ENCODE data around the gene STK32A. TPM values are rescaled to one million over a fixed set of nuclear protein-coding genes. Genes with fewer than 3 reads are reported as not detected.

The STK32A gene
- total RNA-seq, 1 experiment from 2014 or later, result 1.2 TPM

DNA sequence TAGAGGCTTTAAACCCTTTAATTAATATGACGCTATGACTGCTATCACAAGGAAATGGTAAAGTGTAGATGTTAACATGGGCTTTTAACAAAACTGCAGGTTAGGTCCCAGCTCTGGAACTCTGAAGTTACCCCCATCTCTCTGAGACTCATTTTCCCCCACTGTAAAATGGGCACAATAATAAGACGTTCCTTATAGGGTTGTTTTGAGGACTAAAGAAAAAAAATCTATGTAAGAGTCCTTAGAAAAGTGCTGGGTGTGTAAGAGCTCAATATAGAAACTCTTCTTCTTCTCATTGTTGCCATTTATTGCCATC lies 45.8 kb upstream of the STK32A start:
- ChIA-PET POLR2A (no interaction called here), RAD21 (ENCODE audit: low non-redundant PET in 1 of 2, low total read pairs in 2 of 2, uncharacterized antibody in 2 of 2, unreplicated experiment in 2 of 2) (interaction anchor here (0.7 to 1.1 kb wide), 11 partner anchors 91 to 656 kb away, joined by 3 to 9 read pairs (median 5); no protein-coding TSS in a partner anchor), CTCF (interaction anchor here (0.6 to 2.4 kb wide), 40 partner anchors 10 to 739 kb away, joined by 3 to 62 read pairs (median 5); no protein-coding TSS in a partner anchor)
- Histone ChIP-seq H3K9me2 (ENCODE audit: insufficient read depth) (no peaks in the 10 kb centered on the region), H2AFZ (ENCODE audit: low read depth, low read length, poor library complexity, severe bottlenecking) (no peak overlapping the region), H3K79me2 (ENCODE audit: insufficient read depth, low read length) (no peaks in the 10 kb centered on the region), H3K4me3 (replicated peaks in 1 of 2; ENCODE audit: low read depth in 1 of 2, low read length in 2 of 2) (no peak overlapping the region), H3K27me3 (ENCODE audit: insufficient read depth, low read length) (peaks cover 6% of the 10 kb centered on the region; the same call in 1 of the 2 replicates), H3K9me3 (ENCODE audit: control insufficient read depth in 1 of 2, insufficient read depth in 1 of 2, low read depth in 1 of 2, low read length in 2 of 2) (no peaks in the 10 kb centered on the region), H3K36me3 (ENCODE audit: control insufficient read depth in 1 of 2, insufficient read depth in 2 of 2, low read length in 2 of 2) (no peaks in the 10 kb centered on the region), H4K20me1 (ENCODE audit: insufficient read depth) (no peaks in the 10 kb centered on the region), H3K4me2 (ENCODE audit: low read length) (peak overlapping the region; percentile 39; the same call in 1 of the 2 replicates), H3K9ac (ENCODE audit: low read length) (no peak overlapping the region), H3K4me1 (ENCODE audit: control insufficient read depth in 1 of 2, insufficient read depth in 2 of 2, low read length in 2 of 2) (no peaks in the 10 kb centered on the region), H3K27ac (ENCODE audit: low read depth, low read length) (no peak overlapping the region)
- ATAC-seq (no peak), DNase-seq (ENCODE audit: low read depth, low spot score) (no peak)
- TF ChIP-seq CBX3 (IDR thresholded peaks at IDR 0.05; ENCODE audit: low read depth) (no peak), SP1 (IDR thresholded peaks at IDR 0.05; ENCODE audit: low read depth) (no peak), ZBTB33 (IDR thresholded peaks at IDR 0.05; ENCODE audit: extremely low read depth, insufficient replicate concordance, low read length) (no peak), ZFX (IDR thresholded peaks at IDR 0.05) (no peak), JUND (IDR thresholded peaks at IDR 0.05) (no peak), SIN3A (IDR thresholded peaks at IDR 0.05; ENCODE audit: low read depth) (no peak), TCF7L2 (IDR thresholded peaks at IDR 0.05; ENCODE audit: borderline replicate concordance, extremely low read depth, insufficient read depth, insufficient read length) (no peak), ELF1 (IDR thresholded peaks at IDR 0.05; ENCODE audit: borderline replicate concordance, low read depth) (no peak), FOSL1 (IDR thresholded peaks at IDR 0.05; ENCODE audit: low read depth) (no peak), ZNF274 (IDR thresholded peaks at IDR 0.05; ENCODE audit: low read depth, low read length) (no peak), EZH2 (IDR thresholded peaks at IDR 0.05) (no peak), POLR2AphosphoS5 (IDR thresholded peaks at IDR 0.05; ENCODE audit: low read depth, low read length) (no peak), CEBPB (IDR thresholded peaks at IDR 0.05; ENCODE audit: low read depth) (no peak), EGR1 (IDR thresholded peaks at IDR 0.05; ENCODE audit: low read depth) (no peak), POLR2A (IDR thresholded peaks at IDR 0.05; ENCODE audit: borderline replicate concordance, extremely low read depth, insufficient read depth, insufficient read length) (no peak), EZH2phosphoT487 (IDR thresholded peaks at IDR 0.05; ENCODE audit: borderline replicate concordance) (no peak), RAD21 (IDR thresholded peaks at IDR 0.05; ENCODE audit: low read depth) (no peak), MAX (IDR thresholded peaks at IDR 0.05) (no peak), SRF (IDR thresholded peaks at IDR 0.05; ENCODE audit: low read depth) (no peak)
- TF ChIP-seq, protein P1, sequence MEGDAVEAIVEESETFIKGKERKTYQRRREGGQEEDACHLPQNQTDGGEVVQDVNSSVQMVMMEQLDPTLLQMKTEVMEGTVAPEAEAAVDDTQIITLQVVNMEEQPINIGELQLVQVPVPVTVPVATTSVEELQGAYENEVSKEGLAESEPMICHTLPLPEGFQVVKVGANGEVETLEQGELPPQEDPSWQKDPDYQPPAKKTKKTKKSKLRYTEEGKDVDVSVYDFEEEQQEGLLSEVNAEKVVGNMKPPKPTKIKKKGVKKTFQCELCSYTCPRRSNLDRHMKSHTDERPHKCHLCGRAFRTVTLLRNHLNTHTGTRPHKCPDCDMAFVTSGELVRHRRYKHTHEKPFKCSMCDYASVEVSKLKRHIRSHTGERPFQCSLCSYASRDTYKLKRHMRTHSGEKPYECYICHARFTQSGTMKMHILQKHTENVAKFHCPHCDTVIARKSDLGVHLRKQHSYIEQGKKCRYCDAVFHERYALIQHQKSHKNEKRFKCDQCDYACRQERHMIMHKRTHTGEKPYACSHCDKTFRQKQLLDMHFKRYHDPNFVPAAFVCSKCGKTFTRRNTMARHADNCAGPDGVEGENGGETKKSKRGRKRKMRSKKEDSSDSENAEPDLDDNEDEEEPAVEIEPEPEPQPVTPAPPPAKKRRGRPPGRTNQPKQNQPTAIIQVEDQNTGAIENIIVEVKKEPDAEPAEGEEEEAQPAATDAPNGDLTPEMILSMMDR (IDR thresholded peaks at IDR 0.05 in 2 of 3, conservative IDR thresholded peaks at IDR 0.05 in 1 of 3; ENCODE audit: borderline replicate concordance in 1 of 3, insufficient read depth in 1 of 3, low read depth in 2 of 3, low read length in 2 of 3), result no peak
- BruUV-seq (replicated peaks), result no TSS peak
- intact Hi-C loops (cut with micrococcal nuclease), result loop anchor here (1.0 to 2.0 kb wide), 3 partner anchors 90 to 656 kb away; no protein-coding TSS in a partner anchor
